HT1080 (cell line): ENCODE data around the gene NDUFB8. TPM values are rescaled to one million over a fixed set of nuclear protein-coding genes. Genes with fewer than 3 reads are reported as not detected.

Source experiments
- DNase-seq: peaks from one replicate; pipeline ENCODE4 v3.0.0-alpha.2; 2015; ENCODE audit warnings: low read depth
- total RNA-seq: library from RNA; depleted of rRNA; stranded (reverse); fragments of >200 nt; shearing (Covaris generic); gene quantifications from 2 replicates; pipeline ENCODE4 v1.2.3, GENCODE V29; 2014

Gene NDUFB8
- total RNA-seq, 1 experiment from 2014 or later: 239 TPM

DNA sequence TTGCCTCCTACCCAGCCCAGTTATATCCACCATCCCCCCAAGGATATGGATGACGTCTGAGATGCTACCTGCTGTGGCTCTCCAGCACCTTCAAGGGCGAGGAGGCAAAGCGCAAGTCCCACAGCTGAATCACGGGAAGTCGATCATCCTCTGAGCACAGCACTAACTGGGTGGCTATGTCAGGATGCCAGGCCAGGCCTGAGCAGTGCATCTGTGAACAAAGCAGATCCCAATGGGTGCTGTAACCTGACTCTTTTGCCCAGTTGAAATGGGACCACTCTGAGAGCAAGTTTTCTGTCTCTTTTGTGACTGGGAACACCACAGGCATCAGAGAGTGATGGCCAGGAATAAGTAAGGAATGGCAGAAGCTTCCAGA, 22.3 kb downstream of the NDUFB8 start:
- DNase-seq: no peak

DNA sequence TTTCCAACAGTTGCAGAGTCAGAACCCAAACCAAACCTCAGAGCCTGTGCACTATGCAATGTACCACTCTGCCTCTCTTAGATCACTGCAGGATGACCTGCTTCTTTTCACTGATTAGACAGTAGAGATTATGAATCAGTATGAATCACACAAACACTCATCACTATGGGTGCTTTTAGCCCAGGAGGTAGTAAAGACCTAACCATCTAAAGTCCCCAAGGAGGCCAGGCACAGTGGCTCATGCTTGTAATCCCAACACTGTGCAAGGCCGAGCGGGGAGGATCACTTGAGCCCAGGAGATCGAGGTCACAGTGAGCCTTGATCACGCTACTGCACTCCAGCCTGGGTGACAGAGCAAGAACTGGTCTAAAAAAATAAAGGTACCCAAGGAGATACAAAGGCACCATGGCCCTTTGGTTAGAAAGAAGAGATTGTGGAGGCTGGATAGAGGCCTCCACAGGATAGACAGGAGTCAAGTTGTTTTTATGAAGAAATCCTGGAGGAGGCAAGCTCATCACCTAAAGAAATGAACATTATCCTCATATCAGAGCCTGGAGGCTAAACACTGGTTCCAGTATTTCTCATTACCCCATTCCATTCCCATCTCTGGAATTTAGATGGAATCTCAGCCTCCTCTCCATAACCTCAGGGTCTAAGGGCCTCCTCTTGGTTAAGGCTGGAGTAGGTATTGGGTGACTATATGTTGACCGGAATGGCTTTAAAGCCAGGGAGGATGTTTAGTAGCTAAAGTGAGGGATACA, 22.9 kb downstream of the NDUFB8 start:
- DNase-seq: peak; percentile 81

DNA sequence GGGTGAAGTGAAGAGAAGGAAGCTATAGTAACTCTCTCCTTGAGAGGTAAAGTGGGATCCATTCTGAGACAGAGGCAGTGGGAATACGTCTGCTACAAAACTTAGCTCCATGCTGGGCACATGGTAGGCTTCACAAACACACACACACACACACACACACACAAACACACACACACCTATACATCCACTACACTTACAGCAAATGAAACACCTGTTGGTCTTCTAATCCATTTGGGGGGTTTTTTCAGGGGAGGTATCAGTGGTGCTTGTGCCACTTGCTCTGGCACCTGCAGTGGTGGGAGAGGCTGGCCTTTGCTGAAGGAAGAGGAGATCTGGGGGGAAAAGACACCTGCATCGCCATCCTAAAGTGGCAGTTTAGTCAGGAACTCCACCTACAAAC, 24.5 kb downstream of the NDUFB8 start:
- DNase-seq: no peak

DNA sequence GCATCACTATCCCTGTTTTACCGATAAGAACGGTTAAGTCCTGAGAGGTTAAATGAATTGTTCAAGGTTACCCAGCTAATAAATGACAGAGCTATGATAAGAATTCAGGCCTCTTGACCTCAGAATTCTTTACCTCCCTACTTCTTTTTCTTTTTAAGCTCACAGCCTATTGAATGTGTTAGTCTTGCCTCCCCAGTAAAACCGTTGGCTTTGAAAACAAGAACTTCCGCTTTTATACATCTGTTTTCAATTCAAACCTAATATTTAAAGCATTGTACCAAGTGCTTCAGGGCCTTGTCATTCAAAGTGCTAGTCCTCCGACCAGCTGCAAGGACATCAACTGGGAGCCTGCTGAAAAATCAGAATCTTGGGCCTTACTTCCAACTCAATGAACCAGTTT, 25.6 kb downstream of the NDUFB8 start:
- DNase-seq: no peak

DNA sequence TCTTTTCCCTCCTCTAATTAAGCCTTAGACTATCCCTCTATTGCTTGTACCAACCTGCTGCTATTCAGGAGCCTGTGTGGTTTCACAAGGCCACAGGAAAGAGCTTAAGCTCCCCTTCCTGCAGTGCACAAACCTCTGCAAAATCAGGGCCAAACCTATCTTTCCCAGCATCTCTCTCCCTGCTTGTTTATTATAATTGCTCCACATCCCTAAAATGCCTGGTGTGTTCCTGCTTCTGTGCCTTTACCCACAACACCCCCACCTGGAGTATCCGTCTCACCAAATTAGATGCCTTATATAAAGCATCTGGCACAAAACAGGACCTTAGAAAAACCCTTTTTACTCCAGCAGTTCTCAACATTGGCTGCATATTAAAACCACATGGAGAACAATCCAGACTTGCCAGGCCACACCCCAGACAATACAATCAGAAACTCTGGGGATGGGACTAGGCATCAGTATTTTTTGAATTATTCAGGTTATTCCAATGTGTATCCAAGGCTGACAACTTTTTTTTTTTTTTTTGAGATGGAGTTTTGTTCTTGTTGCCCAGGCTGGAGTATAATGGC, 26.7 kb downstream of the NDUFB8 start:
- DNase-seq: no peak

DNA sequence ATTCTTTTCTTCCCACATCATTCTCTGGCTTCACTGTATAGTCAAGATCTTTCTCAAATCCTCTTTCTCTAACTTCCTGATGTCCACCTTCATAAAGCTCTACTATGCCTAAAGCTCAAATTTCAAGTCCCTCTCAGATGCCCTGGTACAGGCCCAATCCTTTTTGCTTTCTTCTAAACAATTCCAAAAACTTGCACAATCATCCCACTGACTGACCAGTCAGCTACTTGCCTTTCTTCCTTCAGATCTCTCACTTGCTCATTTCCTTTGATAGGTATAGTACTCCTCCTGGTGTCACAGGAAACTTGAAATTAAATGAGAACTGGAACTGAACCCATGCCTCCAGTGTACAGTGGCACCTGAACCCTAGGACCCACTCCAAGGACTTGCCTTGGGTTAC, 28.2 kb downstream of the NDUFB8 start:
- peak; percentile 24 for DNase-seq

DNA sequence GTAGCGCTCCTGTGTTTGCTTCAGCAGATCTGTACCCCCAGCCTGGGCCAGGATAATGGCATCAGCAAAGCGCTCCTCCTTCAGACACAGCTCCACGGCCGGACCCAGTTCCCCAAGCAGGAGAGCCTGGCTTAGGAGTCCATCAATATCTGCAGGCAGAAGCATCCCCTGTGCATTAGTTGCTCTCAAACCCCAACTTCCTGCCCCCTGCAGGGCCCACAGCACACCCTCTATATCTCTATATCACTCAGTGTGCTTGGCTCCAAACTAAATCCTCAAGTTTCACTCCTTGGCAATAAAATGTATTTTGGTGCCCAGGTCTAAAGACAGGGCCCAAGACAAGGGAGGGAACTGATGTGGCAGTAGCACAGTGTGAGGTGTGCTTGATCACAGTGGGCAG, 31.6 kb downstream of the NDUFB8 start:
- DNase-seq: no peak

DNA sequence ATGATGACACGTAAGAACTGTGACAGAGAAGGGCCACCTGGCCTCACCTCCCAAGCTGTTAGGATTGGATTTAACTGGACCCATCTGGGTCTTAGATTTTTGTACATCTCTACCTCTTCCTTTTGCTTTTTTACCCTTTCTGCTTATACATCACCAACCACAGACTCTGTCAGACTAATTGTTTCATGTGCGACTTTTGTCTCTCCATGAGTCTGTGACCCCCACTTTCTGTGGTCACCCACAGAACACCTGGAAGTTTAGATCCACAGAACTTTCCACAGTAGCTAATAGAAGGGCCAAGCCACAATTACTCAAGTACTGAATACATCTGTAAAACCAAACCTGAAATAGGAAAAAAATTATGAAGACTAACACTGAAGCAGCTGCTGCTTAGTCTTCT, 33.1 kb downstream of the NDUFB8 start:
- no peak for DNase-seq

DNA sequence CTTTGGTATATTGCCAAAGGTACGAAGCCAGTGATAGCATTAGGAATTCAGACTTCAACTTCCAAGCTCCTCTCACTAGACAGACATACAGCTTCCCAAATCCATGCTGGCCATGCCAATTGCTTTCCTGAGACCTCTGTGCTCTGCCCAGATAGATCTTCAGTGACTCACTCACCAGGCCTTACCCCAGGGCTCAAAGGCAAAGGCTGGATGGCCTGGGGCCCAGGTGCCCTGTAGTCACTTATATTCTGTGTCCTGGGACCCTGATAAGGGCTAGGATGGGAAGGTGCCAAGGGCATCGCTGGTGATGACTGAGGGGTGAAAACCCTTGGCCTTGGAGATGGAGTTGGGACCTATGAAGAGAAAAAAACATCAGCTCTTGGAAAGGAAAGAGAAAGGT, 39.1 kb downstream of the NDUFB8 start:
- DNase-seq: no peak

DNA sequence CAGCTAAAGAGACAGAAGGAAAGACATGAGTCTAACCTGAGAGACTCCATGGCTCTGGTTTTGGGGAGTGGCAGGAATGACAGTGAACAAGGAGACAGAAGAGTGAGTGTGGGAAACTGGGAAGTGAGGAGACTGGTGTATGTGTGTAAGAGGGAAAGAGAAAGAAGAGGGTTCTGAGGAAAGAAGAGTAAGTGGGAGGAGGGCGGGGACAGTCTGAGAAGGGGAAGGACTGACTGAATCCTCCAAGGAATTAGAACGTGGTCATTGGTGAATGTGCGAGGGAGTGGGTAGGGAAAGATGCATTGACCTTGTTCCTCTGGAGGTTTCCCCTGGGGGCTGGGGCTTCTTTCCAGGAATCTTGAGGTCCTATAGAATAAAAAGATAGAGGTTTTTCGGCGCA, 40.3 kb downstream of the NDUFB8 start:
- no peak for DNase-seq

DNA sequence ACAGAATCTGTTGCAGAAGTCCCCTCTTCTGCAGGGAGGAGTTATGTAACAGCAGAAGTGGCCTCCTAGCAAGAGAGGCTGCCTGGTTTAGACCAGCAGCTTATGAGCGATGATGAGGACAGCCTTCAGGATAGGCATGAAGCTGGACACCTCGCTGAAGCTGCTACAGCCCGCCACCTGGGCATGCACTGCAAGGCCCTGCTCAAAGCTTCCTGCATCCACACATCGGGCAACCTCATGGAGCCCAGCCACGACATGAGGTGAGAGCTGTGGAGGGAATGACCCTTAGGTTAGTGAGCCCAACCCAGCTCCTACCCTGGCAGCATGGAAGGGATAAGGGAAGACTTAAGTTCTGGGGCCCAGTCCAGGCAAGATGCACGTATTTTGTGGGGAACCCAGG, 42.1 kb downstream of the NDUFB8 start:
- no peak for DNase-seq

DNA sequence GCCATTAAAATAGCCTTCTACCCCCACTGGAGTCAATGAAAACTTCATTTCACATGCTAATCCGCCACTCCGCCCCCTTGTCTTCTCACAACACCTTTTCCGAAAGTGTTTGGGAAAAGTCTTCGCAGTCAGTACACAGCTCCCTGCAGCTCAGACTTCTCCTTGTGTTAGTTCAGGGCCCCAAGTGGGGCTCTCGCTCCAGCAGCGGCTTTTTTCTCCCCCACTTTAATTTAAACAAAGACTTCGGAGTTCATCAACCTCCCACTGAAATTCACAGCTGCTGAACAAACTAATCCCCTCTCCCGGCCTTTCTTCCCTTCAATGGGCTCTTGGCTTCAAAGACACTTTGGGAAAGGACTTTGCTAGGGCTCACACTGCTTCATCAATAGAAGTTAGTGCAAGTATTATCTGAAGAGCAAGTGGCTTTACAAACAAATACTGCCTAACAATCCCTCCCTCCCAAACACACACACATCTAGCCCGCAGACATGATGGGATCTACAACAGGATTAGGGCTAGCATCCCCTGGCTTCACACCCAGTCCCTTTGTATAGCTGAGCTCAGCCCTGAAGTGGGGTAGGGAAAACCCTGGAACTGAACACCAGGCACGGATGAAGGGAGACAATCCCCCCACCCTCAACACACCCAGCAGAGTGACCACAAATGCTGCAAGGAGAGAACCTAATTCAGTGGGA, 43.7 kb downstream of the NDUFB8 start:
- DNase-seq: no peak

DNA sequence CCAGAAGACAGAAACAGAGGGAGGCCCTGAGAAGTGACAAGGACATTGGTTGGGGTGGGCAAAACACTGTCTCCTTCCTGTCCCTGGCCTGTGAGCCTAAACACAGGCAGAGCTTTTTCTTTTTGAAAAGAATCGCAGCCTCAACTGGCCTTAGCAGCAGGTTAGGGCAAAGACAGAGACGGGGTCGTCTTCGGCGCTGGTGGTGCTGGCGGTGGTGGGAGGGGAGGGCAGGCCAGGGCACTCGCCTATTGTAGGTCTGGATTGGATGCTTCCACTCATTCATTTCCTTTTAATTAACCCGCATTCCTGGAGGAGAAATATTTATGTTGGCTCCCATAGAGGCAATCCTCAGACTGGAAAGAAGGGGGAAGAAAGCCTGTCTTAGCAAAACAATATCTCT, 44.3 kb downstream of the NDUFB8 start:
- no peak for DNase-seq

DNA sequence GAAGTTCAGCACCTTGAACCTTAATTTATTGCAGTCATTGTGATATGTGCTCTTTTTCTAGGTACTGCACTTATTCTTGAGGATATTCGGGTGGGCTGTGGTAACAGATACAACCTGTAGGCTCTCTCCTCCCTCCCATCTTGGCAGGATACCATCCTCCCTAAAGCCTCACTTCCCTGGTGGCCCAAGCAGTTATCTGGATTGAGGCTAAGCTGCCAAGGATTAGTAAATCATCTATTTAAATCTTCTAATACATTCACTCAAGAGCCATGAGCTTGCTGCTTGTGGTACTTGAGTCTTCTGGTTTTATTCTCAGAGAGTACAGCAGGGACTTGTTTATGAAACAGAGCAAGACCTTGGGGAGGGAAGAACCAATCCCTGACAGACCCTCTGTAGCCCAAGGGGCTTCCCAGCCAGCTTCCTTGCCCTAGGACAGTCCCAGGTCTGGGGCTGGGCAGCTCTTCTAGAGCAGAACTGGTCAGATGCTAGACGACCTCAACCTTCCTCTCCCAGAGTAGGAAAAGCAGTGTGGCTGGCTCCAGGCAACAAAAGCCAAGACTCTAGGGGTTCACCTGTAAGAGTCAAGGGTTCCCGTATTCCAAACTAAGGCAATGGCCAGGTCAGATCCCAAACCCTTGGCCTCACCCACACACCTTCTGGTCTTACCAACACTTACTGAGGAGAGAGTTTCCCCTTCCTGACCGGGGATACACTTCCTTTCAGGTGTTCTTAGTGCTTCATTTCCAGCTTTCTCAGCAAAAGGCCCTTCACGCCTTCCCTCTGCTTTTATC, 45.6 kb downstream of the NDUFB8 start:
- no peak for DNase-seq

DNA sequence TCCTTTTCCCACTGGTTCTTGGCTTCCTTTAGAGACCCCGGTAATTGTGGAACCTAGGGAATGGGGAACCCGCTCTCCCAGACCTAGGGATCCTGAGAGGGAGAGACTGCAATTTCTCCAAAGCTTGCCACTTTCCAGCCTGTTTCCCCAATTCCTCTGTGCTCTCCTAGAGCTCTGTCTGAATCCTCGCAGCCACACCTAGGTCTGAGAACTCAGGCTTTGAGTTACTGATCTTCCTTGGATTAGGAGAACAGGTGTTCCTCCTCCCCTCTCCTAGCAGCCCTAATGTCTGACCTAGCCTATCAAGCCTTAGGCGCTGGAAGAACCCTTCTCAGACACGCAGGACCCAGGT, 46.9 kb downstream of the NDUFB8 start:
- no peak for DNase-seq

DNA sequence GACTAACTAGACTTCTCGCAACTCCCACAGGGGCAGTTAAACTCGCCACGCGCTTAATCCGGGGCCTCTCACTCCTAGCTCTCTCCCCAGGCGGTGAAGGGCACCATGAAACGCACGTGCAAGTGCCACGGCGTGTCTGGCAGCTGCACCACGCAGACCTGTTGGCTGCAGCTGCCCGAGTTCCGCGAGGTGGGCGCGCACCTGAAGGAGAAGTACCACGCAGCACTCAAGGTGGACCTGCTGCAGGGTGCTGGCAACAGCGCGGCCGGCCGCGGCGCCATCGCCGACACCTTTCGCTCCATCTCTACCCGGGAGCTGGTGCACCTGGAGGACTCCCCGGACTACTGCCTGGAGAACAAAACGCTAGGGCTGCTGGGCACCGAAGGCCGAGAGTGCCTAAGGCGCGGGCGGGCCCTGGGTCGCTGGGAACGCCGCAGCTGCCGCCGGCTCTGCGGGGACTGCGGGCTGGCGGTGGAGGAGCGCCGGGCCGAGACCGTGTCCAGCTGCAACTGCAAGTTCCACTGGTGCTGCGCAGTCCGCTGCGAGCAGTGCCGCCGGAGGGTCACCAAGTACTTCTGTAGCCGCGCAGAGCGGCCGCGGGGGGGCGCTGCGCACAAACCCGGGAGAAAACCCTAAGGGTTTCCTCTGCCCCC, 47.4 kb downstream of the NDUFB8 start:
- peak; percentile 54 for DNase-seq

DNA sequence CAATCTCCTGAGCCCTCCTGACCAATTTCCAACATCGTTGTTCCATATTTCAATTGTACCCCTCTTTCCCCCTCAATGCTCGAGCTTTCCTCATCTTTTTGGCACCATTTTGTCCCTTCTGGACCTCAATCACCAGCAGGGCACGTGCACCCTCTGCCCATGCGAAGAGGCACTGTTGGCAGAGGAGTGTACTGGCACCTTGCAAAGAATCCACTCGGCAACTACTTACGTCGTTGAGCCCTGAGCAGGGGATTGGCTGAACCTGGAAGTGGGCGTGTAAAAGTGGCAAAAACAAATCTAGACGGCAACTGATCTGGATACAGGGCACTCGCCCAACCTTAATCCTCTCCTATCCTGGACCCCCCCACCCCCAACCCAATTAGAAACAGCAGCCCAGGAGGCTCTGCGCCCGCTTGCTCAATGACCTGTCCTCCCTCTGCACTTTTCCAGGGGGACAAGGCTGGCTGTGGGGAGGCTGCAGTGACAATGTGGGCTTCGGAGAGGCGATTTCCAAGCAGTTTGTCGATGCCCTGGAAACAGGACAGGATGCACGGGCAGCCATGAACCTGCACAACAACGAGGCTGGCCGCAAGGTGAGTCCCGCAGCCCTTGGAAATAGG, 48.1 kb downstream of the NDUFB8 start:
- DNase-seq: peak; percentile 90

DNA sequence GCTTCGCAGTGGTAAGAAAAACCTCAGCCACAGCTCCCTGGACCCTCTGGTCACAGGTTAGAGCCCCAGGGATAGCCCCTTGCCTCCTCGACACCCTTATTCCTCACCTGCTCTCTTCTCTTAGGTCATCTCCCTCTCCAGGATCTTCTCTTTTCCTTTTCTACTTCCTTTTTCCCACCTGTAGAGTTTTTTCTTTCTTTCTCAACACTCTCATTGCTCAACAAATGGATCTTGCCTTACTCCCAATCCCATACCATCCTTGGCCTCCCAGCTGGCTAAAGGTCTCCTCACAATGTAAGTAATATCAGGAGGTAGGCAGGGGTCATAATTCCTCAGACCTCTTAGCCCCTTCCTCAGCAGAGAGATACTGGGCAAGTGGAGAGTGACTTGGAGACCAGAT, 49.7 kb downstream of the NDUFB8 start:
- no peak for DNase-seq

DNA sequence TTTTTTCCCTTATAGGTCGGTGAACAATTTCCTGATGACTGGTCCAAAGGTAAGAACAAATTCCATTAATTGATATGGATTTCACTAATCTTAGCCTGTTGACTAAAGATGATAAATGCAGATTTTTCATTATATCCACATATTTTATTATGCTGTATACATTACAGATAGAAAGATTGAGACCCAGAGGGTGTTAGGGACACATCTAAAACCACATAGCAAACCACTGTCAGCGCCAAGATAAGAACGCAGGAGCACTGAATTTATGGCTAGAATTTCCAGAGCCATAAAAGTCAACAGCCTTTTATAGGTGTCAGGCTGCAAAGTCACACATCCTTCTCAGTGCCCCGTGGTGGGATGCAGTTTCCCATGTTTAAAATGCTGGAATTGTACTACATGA, 50.6 kb downstream of the NDUFB8 start:
- no peak for DNase-seq

DNA sequence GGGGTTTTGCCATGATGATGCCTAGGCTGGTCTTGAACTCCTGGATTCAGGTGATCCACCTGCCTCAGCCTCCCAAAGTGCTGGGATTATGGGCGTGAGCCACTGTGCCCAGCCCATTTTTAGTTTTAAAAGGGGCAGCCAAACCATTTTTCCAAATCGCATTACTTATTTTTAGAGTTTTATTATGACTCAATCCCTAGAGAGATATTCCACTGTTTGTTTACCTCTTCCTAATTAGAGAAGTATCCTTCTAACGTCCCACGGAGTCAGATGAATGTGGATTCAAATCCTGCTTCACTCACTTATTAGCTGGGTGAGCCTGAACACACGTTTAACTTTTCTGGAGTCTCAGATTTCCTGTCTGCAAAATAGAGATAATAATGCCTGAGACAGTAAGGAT, 51.7 kb downstream of the NDUFB8 start:
- no peak for DNase-seq
